ENCODE measurements around the gene KRTAP5-3.
"Not testable (repeated sequence)": the region's sequence is repeated elsewhere in the genome, so short reads cannot be mapped to it uniquely, and the experiment has no call there.

The KRTAP5-3 gene

DNA sequence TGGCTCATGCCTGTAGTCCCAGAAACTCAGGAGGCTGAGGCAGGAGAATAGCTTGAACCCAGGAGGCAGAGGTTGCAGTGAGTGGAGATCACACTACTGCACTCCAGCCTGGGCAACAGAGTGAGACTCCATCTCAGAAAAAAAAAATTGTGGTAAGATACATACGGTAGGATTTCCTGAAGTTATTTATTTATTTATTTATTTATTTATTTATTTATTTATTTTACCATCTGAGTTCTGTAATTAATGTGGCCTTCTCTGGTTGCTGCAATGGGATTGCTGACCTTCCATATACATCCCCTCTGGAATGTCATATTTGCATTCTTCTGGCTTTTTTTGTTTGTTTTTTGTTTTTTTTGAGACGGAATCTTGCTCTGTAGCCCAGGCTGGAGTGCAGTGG lies 25.4 kb downstream of the KRTAP5-3 start:
- not testable (repeated sequence) for DNase-seq (ENCODE audit: low read depth in 2 of 2)

DNA sequence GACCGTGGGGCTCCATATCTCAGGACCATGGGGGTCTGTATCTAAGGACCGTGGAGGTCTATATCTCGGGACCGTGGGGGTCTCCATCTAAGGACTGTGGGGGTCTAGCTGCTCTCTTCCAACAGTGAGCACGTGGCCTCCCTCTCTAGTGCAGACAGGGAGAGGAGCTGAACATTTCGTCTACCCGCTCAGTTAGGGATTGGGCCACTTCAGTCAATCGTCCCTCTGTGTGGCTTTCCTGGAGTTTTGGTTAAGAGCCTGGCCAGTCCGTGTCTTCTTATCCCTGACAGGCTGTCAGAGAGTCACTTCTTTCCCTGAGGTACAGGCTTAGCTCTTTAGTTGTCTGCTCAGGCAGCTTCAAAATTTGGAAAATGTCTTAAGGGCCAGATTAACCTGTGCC lies 26.3 kb downstream of the KRTAP5-3 start:
- no peak for DNase-seq (ENCODE audit: low read depth in 2 of 2)

DNA sequence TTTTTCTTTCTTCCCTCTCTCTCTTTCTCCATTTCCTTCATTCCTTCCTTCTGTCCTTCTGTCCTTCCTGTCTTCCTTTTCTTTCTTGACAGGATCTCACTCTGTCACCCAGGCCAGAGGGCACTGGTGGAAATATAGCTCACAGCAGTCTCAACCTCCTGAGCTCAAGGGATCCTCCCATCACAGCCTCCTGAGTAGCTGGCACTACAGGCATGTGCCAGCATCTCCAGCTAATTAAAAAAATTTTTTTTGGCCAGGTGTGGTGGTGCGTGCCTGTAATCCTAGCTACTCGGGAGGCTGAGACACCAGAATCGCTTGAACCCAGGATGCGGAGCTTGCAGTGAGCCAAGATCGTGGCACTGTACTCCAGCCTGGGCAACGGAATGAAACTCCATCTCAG lies 31.4 kb downstream of the KRTAP5-3 start:
- DNase-seq (ENCODE audit: low read depth in 2 of 2): no peak

DNA sequence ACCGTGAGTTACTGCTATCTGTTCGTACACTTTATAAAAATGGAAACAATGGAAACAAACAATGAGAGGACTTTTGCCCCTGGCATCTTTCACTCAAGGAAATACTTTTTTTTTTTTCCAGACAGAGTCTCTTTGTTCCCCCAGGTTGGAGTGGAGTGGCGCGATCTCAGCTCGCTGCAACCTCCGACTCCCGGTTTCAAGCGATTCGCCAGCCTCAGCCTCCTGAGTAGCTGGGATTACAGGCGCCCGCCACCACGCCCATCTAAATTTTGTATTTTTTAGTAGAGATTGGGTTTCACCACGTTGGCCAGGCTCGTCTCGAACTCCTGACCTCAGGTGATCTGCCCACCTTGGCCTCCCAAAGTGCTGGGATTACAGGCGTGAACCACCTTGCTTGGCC lies 32.5 kb downstream of the KRTAP5-3 start:
- not testable (repeated sequence) for DNase-seq (ENCODE audit: low read depth in 2 of 2)

DNA sequence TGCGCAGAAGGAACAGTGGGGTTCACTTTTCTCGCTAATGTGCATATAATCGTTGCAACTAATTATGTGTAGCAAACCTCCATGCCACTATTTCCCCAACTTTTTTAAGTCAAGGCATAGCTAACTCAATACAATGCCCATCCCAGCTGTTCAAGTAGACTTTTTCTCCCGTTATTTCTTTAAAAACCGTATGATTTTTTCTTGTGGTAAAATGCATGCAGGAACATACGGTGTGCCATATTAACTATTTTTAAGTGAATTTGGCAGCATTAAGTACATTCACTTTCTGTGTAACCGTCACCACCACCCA lies 33.4 kb downstream of the KRTAP5-3 start:
- no peak for DNase-seq (ENCODE audit: low read depth in 2 of 2)

GRCh38 chr11:1574238-1574932 lies 33.9 kb downstream of the KRTAP5-3 start:
- no peak for DNase-seq (ENCODE audit: low read depth in 2 of 2)

GRCh38 chr11:1573903-1574237 lies 34.4 kb downstream of the KRTAP5-3 start:
- DNase-seq (ENCODE audit: low read depth in 2 of 2): no peak

- no peak for DNase-seq (ENCODE audit: low read depth in 2 of 2)
These were observed 35.0 kb downstream of the KRTAP5-3 start for GRCh38 chr11:1573077-1573902.

- peak; percentile 49 to 56 for DNase-seq (ENCODE audit: low read depth in 2 of 2)
These were observed 35.8 kb downstream of the KRTAP5-3 start, which contains the start of gene DUSP8 for GRCh38 chr11:1572197-1573076. Gene DUSP8, minus strand, starts transcription at chr11:1572271. Its CDS starts 6,445 bp downstream, at chr11:1565826.

- no peak for DNase-seq (ENCODE audit: low read depth in 2 of 2)
These were observed 36.5 kb downstream of the KRTAP5-3 start for GRCh38 chr11:1571760-1572196.

- DNase-seq (ENCODE audit: low read depth in 2 of 2): no peak
These were observed 37.1 kb downstream of the KRTAP5-3 start for GRCh38 chr11:1570896-1571759.

GRCh38 chr11:1570531-1570895 lies 37.8 kb downstream of the KRTAP5-3 start:
- no peak for DNase-seq (ENCODE audit: low read depth in 2 of 2)

- no peak for DNase-seq (ENCODE audit: low read depth in 2 of 2)
These were observed 38.2 kb downstream of the KRTAP5-3 start for GRCh38 chr11:1570001-1570453.

DNA sequence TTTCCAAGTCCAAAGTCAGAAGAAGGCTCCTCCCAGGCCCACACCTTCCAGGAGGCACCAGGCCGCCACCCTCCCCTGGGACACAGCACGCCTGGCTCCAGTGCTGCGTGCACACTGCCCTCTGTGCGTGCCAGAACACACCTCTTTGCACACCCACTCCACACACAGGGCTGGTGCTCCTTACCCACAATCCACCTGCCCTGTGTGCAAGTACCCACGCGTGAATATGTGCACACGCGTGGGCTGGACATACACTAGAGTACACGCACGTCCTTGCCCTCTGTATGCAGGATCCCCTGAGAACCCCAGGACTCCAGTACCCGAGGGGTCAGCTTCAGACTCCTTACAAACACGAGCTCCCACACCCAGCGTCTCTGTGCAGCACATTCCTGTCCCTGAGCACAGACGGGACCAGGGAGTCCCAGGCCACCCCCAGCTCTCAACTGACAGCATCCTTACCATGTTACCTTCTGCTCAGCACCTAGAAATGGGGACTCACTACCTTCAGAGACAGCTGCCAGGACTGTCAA lies 38.9 kb downstream of the KRTAP5-3 start:
- DNase-seq (ENCODE audit: low read depth in 2 of 2): no peak

- DNase-seq (ENCODE audit: low read depth in 2 of 2): no peak
These were observed 39.8 kb downstream of the KRTAP5-3 start for GRCh38 chr11:1568441-1568911.

- DNase-seq (ENCODE audit: low read depth in 2 of 2): no peak
These were observed 40.6 kb downstream of the KRTAP5-3 start for GRCh38 chr11:1567721-1568100.

DNA sequence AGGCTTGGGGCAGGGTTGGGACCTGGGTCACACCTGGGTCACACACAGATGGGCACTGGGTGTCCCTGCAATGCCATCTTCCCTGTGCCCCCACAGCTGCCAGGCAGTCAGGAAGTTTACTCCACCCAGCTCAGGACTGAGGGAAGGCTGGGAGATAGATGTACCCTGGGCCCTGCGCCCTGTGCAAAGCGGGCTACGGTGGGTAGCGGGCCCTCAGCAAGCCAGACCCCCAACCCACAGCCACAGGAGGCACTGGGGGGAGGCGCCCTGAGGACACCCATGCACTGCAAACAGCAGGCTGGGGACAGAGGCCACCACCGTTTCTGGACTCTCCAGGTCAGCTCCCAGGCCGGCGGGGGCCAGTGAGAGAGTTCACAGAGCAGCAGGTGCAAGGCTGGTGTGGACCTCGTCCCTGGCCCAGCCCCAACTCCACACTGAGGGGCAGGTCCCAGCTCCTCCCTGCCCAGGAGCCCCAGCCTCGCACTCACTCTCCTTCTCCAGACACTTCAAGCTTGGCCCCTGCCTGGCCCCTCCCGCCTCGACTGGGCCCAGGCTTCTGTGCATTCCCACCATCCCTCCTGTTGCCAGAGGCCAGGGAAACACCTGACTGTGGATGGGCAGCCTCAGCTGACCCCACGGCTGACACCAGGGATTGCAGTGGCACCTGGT lies 41.1 kb downstream of the KRTAP5-3 start:
- no peak for DNase-seq (ENCODE audit: low read depth in 2 of 2)

DNA sequence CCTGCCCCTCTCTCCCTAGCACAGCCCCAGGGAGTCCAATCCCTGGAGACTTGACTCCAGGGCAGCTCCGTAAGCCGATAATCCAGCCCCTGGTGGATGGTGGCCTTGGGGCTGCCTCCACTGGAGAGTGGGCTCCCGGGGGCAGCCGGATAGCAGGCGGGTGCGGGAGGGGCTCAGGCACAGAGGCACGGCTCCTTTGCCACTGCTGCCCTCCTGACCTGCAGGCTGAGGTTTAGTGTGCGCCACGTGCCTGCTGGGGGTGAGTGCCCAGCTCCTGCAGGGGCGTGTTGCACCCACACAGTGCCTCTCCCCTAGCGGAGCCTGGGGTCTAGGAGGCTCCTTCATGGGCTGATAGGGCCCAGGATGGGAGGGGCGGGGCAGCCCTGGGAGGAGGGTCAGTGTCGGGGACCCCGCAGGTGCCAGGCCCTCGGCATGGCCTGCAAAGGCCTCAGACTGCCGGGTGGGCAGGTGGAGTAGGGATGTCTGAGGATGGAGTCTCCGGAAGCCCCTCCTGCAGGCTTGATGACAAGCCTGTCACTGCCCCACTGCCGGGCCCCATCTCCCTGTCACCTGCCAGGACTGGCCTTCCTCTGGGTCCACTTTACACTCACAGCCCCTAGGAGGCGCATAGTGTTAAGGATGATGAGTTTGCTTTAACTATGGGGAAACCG lies 41.7 kb downstream of the KRTAP5-3 start:
- DNase-seq (ENCODE audit: low read depth in 2 of 2): no peak

GRCh38 chr11:1565904-1566247 lies 42.4 kb downstream of the KRTAP5-3 start:
- DNase-seq (ENCODE audit: low read depth in 2 of 2): no peak
